Right lobe of liver (tissue), 6 donors: ENCODE data around the gene SCN3A. TPM values are rescaled to one million over a fixed set of nuclear protein-coding genes. Genes with fewer than 3 reads are reported as not detected.

ENCODE experiments used
- ATAC-seq, 4 donors: fragments of 200-7000 bp; cut with Tn5 transposase; one replicate each; pipeline ENCODE4 v1.9.1; 2020; ENCODE audit warnings: mild to moderate bottlenecking in 4 of 4, moderate library complexity in 4 of 4
- DNase-seq, 3 donors: peaks; one replicate each; pipeline ENCODE4 v3.0.0-alpha.2; 2020
- H3K27ac ChIP-seq, 3 donors: fragments of 200-600 bp; one replicate each; pipeline ENCODE4 v1.8.0; 2022
- H3K27me3 ChIP-seq, 2 donors: fragments of 200-600 bp; one replicate each; pipeline ENCODE4 v1.8.0; 2022
- H3K36me3 ChIP-seq, 4 donors: fragments of 200-600 bp; sonication (generic) in 1 of 4; one replicate each; pipeline versions ENCODE4 v1.5.1 to v1.8.0; 2017 to 2022; ENCODE audit warnings: control low read depth in 1 of 4
- H3K4me1 ChIP-seq, 4 donors: fragments of 200-600 bp; sonication (generic) in 1 of 4; one replicate each; pipeline versions ENCODE4 v1.5.1 to v1.8.0; 2017 to 2022; ENCODE audit warnings: control low read depth in 1 of 4
- H3K4me3 ChIP-seq, 3 donors: fragments of 200-600 bp; one replicate each; pipeline ENCODE4 v1.8.0; 2022
- H3K9me3 ChIP-seq, 4 donors: fragments of 200-600 bp; sonication (generic) in 1 of 4; one replicate each; pipeline versions ENCODE4 v1.5.1 to v1.8.0; 2017 to 2022; ENCODE audit warnings: control low read depth in 1 of 4
- CTCF ChIP-seq, 4 donors: fragments of 200-600 bp in 3 of 4; fragments of 450-650 bp in 1 of 4; IDR thresholded peaks; one replicate each; pipeline versions ENCODE4 v1.5.1 to v1.8.0; 2016 to 2022; ENCODE audit warnings: antibody characterized with exemption in 4 of 4, mild to moderate bottlenecking in 2 of 4
- POLR2A ChIP-seq: fragments of 450-650 bp; IDR thresholded peaks from one replicate; pipeline ENCODE4 v1.6.1; 2017; ENCODE audit warnings: antibody characterized with exemption, mild to moderate bottlenecking
- WGBS: methylation state at CpG from one replicate; pipeline ENCODE4 v1.1.6; 2018; ENCODE audit warnings: low coverage, low lambda C conversion rate; ENCODE audit not compliant: insufficient coverage; ENCODE audit errors: missing lambda C conversion rate; 5-methylcytosine and 5-hydroxymethylcytosine counted together
- intact Hi-C, 2 donors: fragments of 100-400 bp; cut with DNase I; formaldehyde crosslinking; loops; one replicate each; pipeline versions ENCODE4 v1.11.2 to v1.14.1; 2022
- total RNA-seq, 6 experiments: library from RNA; depleted of rRNA in 2 of 6; stranded (reverse); fragments of >200 nt in 2 of 6; fragmentation: NEBNext Ultra II Directional in 3 of 6; extraction: Animal tissue kit (Norgen Biotek cat#: 25700) in 3 of 6; gene quantifications; one replicate each; pipeline versions ENCODE4 v1.1.0 to v1.2.4, GENCODE V29; 2016 to 2023
- donor health status: DM: no; HTN: yes; CAD: no.
- donor health status: DM: no; HTN: no; CAD: no.
- donor health status: DM: no; HTN: no; CAD: no.
- donor health status: DM: no; HTN: yes; CAD: no.
- donor health status: DM: no; HTN: yes; CAD: no.

The SCN3A gene
- total RNA-seq, 6 experiments from 2014 or later: 0.02 to 0.17 (median 0.06) TPM; not detected in 3

- H3K36me3 ChIP-seq: no peaks in the 10 kb centered on the region
- H3K4me1 ChIP-seq: peaks cover 0 to 9% (median 0%) of the 10 kb centered on the region in 4 donors
- no peak overlapping the region for H3K27ac ChIP-seq
- no peak for DNase-seq
- no peak for ATAC-seq
- WGBS: 75% methylated on average over 2 of the region's 2 CpGs
- H3K4me3 ChIP-seq: no peak overlapping the region
- no peaks in the 10 kb centered on the region for H3K27me3 ChIP-seq
- intact Hi-C loops: no loop called here
- no peak for TF ChIP-seq CTCF (IDR thresholded peaks at IDR 0.05)
- no peak for TF ChIP-seq POLR2A
- no peaks in the 10 kb centered on the region for H3K9me3 ChIP-seq
Observed at GRCh38 chr2:165112789-165113188, 91.1 kb downstream of the SCN3A start.

GRCh38 chr2:165112133-165112573 is 91.7 kb downstream of the SCN3A start:
- Histone ChIP-seq H3K27ac (peak overlapping the region in 1 of 3 donors; percentile 41), H3K27me3 (no peaks in the 10 kb centered on the region), H3K9me3 (no peaks in the 10 kb centered on the region), H3K36me3 (no peaks in the 10 kb centered on the region), H3K4me1 (peaks cover 0 to 9% (median 0%) of the 10 kb centered on the region in 4 donors), H3K4me3 (no peak overlapping the region)
- ATAC-seq (peak; percentile 84 to 85 (median 84)), DNase-seq (no peak)
- TF ChIP-seq CTCF (IDR thresholded peaks at IDR 0.05): no peak
- TF ChIP-seq POLR2A: no peak
- WGBS: 5% methylated on average over 3 of the region's 4 CpGs
- intact Hi-C loops: no loop called here

- Histone ChIP-seq H3K4me3 (no peak overlapping the region), H3K4me1 (peaks cover 0 to 9% (median 0%) of the 10 kb centered on the region in 4 donors), H3K27me3 (no peaks in the 10 kb centered on the region), H3K27ac (no peak overlapping the region), H3K36me3 (no peaks in the 10 kb centered on the region), H3K9me3 (no peaks in the 10 kb centered on the region)
- DNase-seq (no peak), ATAC-seq (peak in 1 of 4 donors; percentile 27)
- 45% methylated on average over 1 of the region's 1 CpG for WGBS
- TF ChIP-seq CTCF (IDR thresholded peaks at IDR 0.05) (no peak), POLR2A (no peak)
- intact Hi-C loops: no loop called here
Observed at GRCh38 chr2:165110394-165110793, 93.5 kb downstream of the SCN3A start.

GRCh38 chr2:165109915-165110314 is 93.9 kb downstream of the SCN3A start:
- no peaks in the 10 kb centered on the region for H3K27me3 ChIP-seq
- peaks cover 0 to 9% (median 0%) of the 10 kb centered on the region in 4 donors for H3K4me1 ChIP-seq
- no peaks in the 10 kb centered on the region for H3K36me3 ChIP-seq
- DNase-seq (no peak), ATAC-seq (no peak)
- intact Hi-C loops: no loop called here
- no peak for TF ChIP-seq CTCF (IDR thresholded peaks at IDR 0.05)
- no peak for TF ChIP-seq POLR2A
- no peak overlapping the region for H3K27ac ChIP-seq
- no peak overlapping the region for H3K4me3 ChIP-seq
- H3K9me3 ChIP-seq: no peaks in the 10 kb centered on the region
- 47% methylated on average over 5 of the region's 5 CpGs for WGBS

GRCh38 chr2:165105926-165106325 is 97.9 kb downstream of the SCN3A start:
- WGBS: 60% methylated on average over 4 of the region's 4 CpGs
- Histone ChIP-seq H3K27ac (no peak overlapping the region), H3K36me3 (no peaks in the 10 kb centered on the region), H3K9me3 (no peaks in the 10 kb centered on the region), H3K4me3 (no peak overlapping the region), H3K4me1 (no peaks in the 10 kb centered on the region), H3K27me3 (no peaks in the 10 kb centered on the region)
- no peak for TF ChIP-seq POLR2A
- intact Hi-C loops: no loop called here
- no peak for ATAC-seq
- DNase-seq: no peak
